Trophoblast cell (in vitro differentiated cells and primary cell): ENCODE results near the gene LYRM7.
"Not testable (repeated sequence)": the region's sequence is repeated elsewhere in the genome, so short reads cannot be mapped to it uniquely, and the experiment has no call there.

Experiments
- DNase-seq, 2 donors: peaks; one replicate each; pipeline ENCODE4 v3.0.0-alpha.2; 2016
- H2AFZ ChIP-seq: 2 replicates; pipeline ENCODE4 v1.6.1; 2013; ENCODE audit warnings: low read length, moderate library complexity, mild to moderate bottlenecking; ENCODE audit not compliant: insufficient read depth, poor library complexity
- H2AK5ac ChIP-seq: 2 replicates; pipeline ENCODE4 v1.6.1; 2013; ENCODE audit warnings: mild to moderate bottlenecking, low read length
- H2BK120ac ChIP-seq: 2 replicates; pipeline ENCODE4 v1.6.1; 2013; ENCODE audit warnings: low read length, mild to moderate bottlenecking, moderate library complexity; ENCODE audit not compliant: insufficient read depth, poor library complexity
- H2BK12ac ChIP-seq: 2 replicates; pipeline ENCODE4 v1.6.1; 2013; ENCODE audit warnings: mild to moderate bottlenecking, low read length, moderate library complexity
- H2BK5ac ChIP-seq: 2 replicates; pipeline ENCODE4 v1.6.1; 2013; ENCODE audit warnings: low read length, low read depth, moderate library complexity, mild to moderate bottlenecking; ENCODE audit not compliant: poor library complexity
- H3K14ac ChIP-seq: 2 replicates; pipeline ENCODE4 v1.6.1; 2013; ENCODE audit warnings: mild to moderate bottlenecking, low read length
- H3K18ac ChIP-seq: 2 replicates; pipeline ENCODE4 v1.6.1; 2013; ENCODE audit warnings: mild to moderate bottlenecking, low read length
- H3K23ac ChIP-seq: 2 replicates; pipeline ENCODE4 v1.6.1; 2013; ENCODE audit warnings: low read length
- H3K27ac ChIP-seq: 2 replicates; pipeline ENCODE4 v1.5.1; 2013; ENCODE audit warnings: low read depth, mild to moderate bottlenecking, inconsistent platforms, low read length, moderate library complexity
- H3K27me3 ChIP-seq: 2 replicates; pipeline ENCODE4 v1.6.1; 2013; ENCODE audit warnings: inconsistent platforms, mild to moderate bottlenecking, low read length, moderate library complexity; ENCODE audit not compliant: insufficient read depth
- H3K36me3 ChIP-seq, 2 experiments: 1 replicate in 1 of 2; 2 replicates in 1 of 2; pipeline ENCODE4 v1.6.1; 2013; ENCODE audit warnings: low read length in 2 of 2, mild to moderate bottlenecking in 2 of 2, moderate library complexity in 1 of 2; ENCODE audit not compliant: insufficient read depth in 2 of 2, control insufficient read depth in 1 of 2
- H3K4ac ChIP-seq: 2 replicates; pipeline ENCODE4 v1.6.1; 2013; ENCODE audit warnings: low read depth, mild to moderate bottlenecking, low read length, moderate library complexity
- H3K4me1 ChIP-seq, 2 experiments: 1 replicate in 1 of 2; 2 replicates in 1 of 2; pipeline ENCODE4 v1.6.1; 2013; ENCODE audit warnings: low read length in 2 of 2, mild to moderate bottlenecking in 2 of 2, moderate library complexity in 1 of 2; ENCODE audit not compliant: insufficient read depth in 2 of 2, control insufficient read depth in 1 of 2
- H3K4me2 ChIP-seq: 2 replicates; pipeline ENCODE4 v1.6.1; 2013; ENCODE audit warnings: inconsistent platforms, mild to moderate bottlenecking, low read length, moderate library complexity
- H3K4me3 ChIP-seq: 2 replicates; pipeline ENCODE4 v1.5.1; 2013; ENCODE audit warnings: mild to moderate bottlenecking, low read depth, low read length, inconsistent platforms
- H3K79me1 ChIP-seq: one replicate; pipeline ENCODE4 v1.6.1; 2013; ENCODE audit warnings: low read length
- H3K79me2 ChIP-seq: 2 replicates; pipeline ENCODE4 v1.6.1; 2013; ENCODE audit warnings: low read length, mild to moderate bottlenecking; ENCODE audit not compliant: control insufficient read depth, insufficient read depth, poor library complexity
- H3K9ac ChIP-seq: 2 replicates; pipeline ENCODE4 v1.6.1; 2013; ENCODE audit warnings: mild to moderate bottlenecking, low read length
- H3K9me3 ChIP-seq: 2 replicates; pipeline ENCODE4 v1.6.1; 2013; ENCODE audit warnings: low read depth, mild to moderate bottlenecking, control low read depth, inconsistent platforms, low read length; ENCODE audit not compliant: insufficient read depth
- H4K12ac ChIP-seq: 2 replicates; pipeline ENCODE4 v1.6.1; 2013; ENCODE audit warnings: low read depth, mild to moderate bottlenecking, low read length, moderate library complexity
- H4K8ac ChIP-seq: 2 replicates; pipeline ENCODE4 v1.6.1; 2013; ENCODE audit warnings: low read depth, mild to moderate bottlenecking, low read length, moderate library complexity
- H4K91ac ChIP-seq: one replicate; pipeline ENCODE4 v1.6.1; 2013; ENCODE audit warnings: low read depth, mild to moderate bottlenecking, low read length, moderate library complexity
- WGBS: extraction: QIAGEN DNeasy Blood & Tissue Kit; methylation state at CpG from one replicate; pipeline ENCODE4 v1.1.7; 2013; ENCODE audit warnings: missing lambda C conversion rate; ENCODE audit not compliant: insufficient read length, insufficient coverage; ENCODE audit errors: extremely low coverage; 5-methylcytosine and 5-hydroxymethylcytosine counted together

Gene LYRM7

GRCh38 chr5:131254025-131254424, 83.3 kb downstream of the LYRM7 start:
- not testable (repeated sequence) for H2BK5ac ChIP-seq, H3K4me2 ChIP-seq, H2BK120ac ChIP-seq, H3K9me3 ChIP-seq, H3K14ac ChIP-seq, H3K27me3 ChIP-seq, H3K4ac ChIP-seq, H4K12ac ChIP-seq, H2AFZ ChIP-seq, H3K79me2 ChIP-seq, H3K4me3 ChIP-seq, H4K91ac ChIP-seq, H3K36me3 ChIP-seq, H3K23ac ChIP-seq, H3K79me1 ChIP-seq, H3K27ac ChIP-seq, H2BK12ac ChIP-seq, H3K4me1 ChIP-seq, H3K9ac ChIP-seq, H4K8ac ChIP-seq, H2AK5ac ChIP-seq, H3K18ac ChIP-seq
- DNase-seq = peak in 1 of 2 donors; percentile 26
- WGBS = no CpG with 5 or more reads among the region's 10 CpGs

- H3K9me3 ChIP-seq = no peaks in the 10 kb centered on the region
- H2AK5ac ChIP-seq = no peak overlapping the region
- H3K4ac ChIP-seq = no peak overlapping the region
- no peaks in the 10 kb centered on the region for H3K36me3 ChIP-seq
- H2BK5ac ChIP-seq = no peak overlapping the region
- no peaks in the 10 kb centered on the region for H3K27me3 ChIP-seq
- H3K4me2 ChIP-seq = no peak overlapping the region
- no peaks in the 10 kb centered on the region for H3K79me1 ChIP-seq
- DNase-seq = no peak
- no peak overlapping the region for H4K8ac ChIP-seq
- no peak overlapping the region for H3K23ac ChIP-seq
- no peak overlapping the region for H2BK120ac ChIP-seq
- no peak overlapping the region for H3K9ac ChIP-seq
- H3K14ac ChIP-seq = no peak overlapping the region
- no peak overlapping the region for H4K91ac ChIP-seq
- no peak overlapping the region for H3K18ac ChIP-seq
- peaks cover 2 to 4% of the 10 kb centered on the region in 2 experiments for H3K4me1 ChIP-seq
- H2BK12ac ChIP-seq = no peak overlapping the region
- no CpG with 5 or more reads among the region's 2 CpGs for WGBS
- H3K4me3 ChIP-seq = no peak overlapping the region
- H3K27ac ChIP-seq = no peak overlapping the region
- no peaks in the 10 kb centered on the region for H3K79me2 ChIP-seq
- no peak overlapping the region for H4K12ac ChIP-seq
- H2AFZ ChIP-seq = no peak overlapping the region
Observed at GRCh38 chr5:131254741-131255140, 84.0 kb downstream of the LYRM7 start.
